NCI-H510A (cell line): Measurements from ENCODE around the gene OR6B1.

ENCODE experiments used
- DNase-seq: peaks from one replicate; lab custom pipeline; 2025; lab: John Stamatoyannopoulos, UW

The OR6B1 gene

GRCh38 chr7:144000020-144000419 is at the start of gene OR6B1:
TSS of gene OR6B1 (plus strand) at chr7:144000320. CDS start at chr7:144003997, 3,677 bp downstream.
- no peak for DNase-seq

DNA sequence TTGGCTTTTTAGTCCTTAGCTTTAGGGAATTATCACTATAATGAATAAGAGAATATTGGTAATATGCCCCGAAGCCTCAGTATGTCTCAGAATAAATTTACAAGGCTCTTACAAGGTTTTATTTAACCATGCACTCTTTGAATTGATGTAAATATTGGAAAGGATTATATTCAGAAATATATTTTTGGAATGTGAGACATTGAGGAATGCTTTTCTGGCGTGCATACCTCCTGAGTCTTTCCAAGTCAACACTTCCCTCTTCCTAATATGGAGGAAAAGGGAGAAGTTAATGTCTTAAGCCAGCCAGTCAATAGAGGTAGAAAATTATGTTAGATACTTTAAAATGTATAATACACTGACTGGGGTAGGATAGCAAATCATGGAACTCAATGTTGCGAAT is 46.7 kb upstream of the OR6B1 start:
- DNase-seq, result no peak

GRCh38 chr7:143954135-143954534 is 46.0 kb upstream of the OR6B1 start:
- DNase-seq, result no peak

DNA sequence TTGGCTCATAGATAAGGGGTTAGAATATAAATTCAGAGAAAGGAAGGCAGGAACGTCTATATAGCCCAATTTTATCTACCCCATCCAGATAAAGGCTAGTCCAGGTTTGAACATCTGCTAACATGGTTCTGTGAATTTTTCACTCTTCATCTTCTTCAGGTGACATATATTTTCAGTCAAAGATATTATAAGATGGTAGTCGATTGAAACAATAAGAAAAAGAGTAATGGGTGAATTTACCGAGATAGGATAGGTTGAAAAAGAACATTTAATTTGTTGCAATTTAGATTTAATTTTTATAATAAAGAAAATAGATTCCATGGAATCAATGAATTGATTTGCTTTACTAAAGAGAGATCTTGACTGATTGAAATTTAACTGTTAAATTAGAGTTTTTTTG is 45.6 kb upstream of the OR6B1 start, which contains the start of gene OR2F1:
TSS of gene OR2F1 (plus strand) at position 301 of the 400 bp plus-strand sequence. CDS start 5,127 bp downstream, outside the sequence.
- DNase-seq, result no peak

GRCh38 chr7:143958781-143959180 is 41.3 kb upstream of the OR6B1 start:
- DNase-seq, result no peak

- DNase-seq, result no peak
Observed at GRCh38 chr7:143960813-143961610, 39.1 kb upstream of the OR6B1 start.

DNA sequence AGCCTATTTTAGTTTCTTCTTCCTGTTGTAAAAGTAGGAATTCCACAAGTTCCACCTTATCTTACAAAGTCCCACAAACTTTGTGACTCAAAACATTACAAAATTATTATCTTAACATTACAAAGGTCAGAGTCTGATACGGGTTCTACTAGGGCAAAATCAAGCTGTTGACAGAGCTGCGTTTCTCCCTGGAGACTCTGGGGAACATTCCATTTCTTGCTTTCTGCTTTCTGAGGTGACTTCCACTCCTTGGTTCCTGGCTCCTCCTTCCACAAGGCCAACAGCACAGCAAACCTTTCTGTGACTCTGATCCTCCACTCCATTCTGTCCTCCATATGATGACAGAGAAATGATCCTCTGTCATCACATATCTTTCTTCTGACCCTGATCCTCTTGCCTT is 34.8 kb upstream of the OR6B1 start:
- no peak for DNase-seq

GRCh38 chr7:143967398-143967797 is 32.7 kb upstream of the OR6B1 start:
- no peak for DNase-seq

DNA sequence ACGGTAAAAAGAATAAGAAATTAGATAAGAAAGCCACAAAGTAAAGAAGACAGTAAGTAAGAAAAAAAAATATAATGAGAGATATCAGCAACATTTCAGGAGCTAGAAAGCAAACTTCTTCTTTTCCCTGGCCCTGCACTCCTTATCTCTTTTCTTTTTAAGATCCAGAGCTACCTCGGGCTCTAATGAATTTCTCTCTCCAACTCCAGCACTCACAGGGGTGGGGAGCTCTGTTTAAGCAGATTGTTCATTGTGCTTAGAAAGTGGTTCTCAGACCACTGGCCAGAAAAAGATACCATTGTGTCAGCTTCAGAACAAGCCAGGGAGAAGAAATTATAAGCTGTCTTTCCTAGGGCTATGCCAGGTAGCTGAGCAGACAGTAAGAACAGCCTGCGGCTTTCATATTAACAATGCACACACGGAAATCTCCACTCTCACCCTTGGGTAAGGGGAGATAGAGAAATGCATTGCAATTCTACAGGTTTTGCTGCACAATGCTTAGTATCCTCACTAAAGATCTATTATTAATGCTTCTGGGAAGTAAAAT is 26.2 kb upstream of the OR6B1 start:
- DNase-seq, result no peak

- no peak for DNase-seq
Observed at GRCh38 chr7:143974459-143974858, 25.7 kb upstream of the OR6B1 start.

DNA sequence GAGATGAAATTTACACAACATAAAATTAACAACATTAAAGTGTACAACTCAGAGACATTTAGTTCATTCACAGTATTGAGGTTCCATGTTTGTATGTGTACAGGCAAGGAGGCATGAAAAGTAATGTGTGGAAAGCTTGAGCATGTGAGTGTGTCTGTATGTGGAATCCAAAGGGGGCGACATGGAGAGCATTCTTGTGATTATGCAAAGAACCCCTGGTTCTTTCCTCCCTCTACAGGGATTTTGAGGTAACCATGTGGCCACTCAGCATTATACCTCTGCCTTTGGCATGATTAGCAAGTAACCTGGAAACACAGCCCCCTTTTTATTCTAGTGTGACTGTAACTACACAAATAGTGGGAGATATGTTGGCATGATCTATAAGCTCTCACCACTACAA is 24.5 kb upstream of the OR6B1 start:
- no peak for DNase-seq

DNA sequence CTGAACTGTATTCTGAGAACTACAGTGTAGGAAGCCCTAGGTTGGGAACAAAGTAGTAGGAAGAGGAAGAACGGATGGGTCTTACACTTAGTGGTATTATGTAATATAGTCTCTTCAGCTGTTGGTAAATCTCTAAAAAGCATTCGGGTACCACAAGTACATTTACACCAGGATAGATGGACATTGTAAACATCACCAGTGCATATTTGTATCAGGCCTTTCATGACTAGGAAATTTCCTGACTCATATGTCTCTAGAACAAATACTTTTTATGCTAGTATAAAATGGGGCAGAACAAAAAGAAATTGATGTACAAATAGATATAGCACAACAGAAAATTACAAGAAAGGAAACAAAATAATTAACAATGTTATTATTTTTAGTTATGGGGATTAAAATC is 21.5 kb upstream of the OR6B1 start:
- no peak for DNase-seq

GRCh38 chr7:143979359-143979758 is 20.8 kb upstream of the OR6B1 start:
- DNase-seq, result no peak

DNA sequence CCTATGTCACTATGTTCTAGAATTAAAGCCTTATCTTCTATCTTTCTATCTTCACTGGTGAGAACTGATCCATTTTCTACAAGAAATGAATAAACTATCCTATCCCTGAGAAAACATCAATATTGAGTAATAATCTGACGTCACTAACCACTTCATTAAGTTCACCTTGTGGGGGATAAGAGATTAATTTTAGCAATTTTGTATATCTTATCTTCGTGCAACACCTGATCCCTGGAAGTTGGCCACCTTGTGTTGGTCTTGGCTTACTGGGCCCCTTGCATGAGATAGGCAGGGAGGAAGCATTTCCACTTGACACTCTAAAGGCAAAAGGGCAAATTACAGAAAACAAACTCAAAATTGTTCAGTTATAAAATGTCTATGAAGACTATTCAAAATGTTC is 20.1 kb upstream of the OR6B1 start:
- no peak for DNase-seq

- no peak for DNase-seq
Observed at GRCh38 chr7:143980746-143981510, 19.2 kb upstream of the OR6B1 start.

GRCh38 chr7:143983960-143984359 is 16.2 kb upstream of the OR6B1 start:
- DNase-seq, result no peak

- no peak for DNase-seq
Observed at GRCh38 chr7:143987513-143987912, 12.6 kb upstream of the OR6B1 start.

GRCh38 chr7:143988976-143989745 is 11.0 kb upstream of the OR6B1 start:
- no peak for DNase-seq

DNA sequence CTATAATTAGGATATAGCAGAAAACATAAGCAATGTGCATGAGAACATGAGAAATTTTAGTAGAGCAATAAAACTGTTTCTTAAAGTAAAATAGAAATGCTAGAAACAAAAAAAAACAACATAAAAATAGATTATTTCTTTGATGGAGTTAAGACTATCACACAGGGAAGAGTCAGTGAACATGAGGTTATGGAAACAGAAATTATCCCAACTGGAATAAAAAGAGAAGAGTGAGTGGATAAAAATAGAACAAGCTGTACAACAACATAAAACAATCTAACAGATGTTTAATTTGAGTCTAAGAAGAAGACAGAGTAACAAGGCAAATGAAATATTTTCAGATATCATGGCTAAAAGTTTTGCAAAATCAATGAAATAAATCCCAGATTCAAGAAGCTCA is 7.5 kb upstream of the OR6B1 start:
- DNase-seq, result no peak

- no peak for DNase-seq
Observed at GRCh38 chr7:143993924-143994323, 6.2 kb upstream of the OR6B1 start.

DNA sequence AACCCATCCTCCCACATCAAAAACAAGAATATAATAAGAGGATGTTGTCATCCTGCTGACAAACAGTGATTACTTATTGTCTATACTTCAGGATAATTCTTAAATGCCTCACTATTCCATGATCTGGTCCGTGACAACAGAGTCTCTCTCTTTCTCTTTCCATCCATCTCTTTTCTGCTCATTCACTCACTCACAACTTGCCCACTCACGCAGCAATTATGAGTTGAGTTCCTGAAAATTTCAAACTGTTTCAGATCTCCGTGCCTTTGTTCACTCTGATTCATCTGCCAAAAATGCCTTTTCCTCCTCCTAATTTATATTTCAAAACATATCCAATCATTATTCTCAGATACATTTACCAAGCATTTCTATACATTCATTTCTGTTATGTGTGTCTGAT is 1.4 kb downstream of the OR6B1 start:
- DNase-seq, result no peak

DNA sequence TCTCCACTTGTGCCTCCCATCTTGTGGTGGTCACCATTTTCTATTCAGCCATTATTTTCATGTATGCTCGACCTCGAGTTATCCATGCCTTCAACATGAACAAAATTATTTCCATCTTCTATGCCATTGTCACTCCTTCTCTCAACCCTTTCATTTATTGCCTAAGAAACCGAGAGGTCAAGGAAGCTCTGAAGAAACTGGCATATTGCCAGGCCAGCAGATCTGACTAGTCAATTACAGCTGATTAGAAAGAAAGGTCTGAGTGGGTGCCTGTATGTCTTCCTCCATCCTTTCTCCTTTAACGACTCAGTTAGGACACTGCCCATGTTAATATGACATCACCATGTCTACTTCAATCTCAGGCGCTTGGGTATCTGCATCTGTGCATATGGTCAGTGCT is 4.6 kb downstream of the OR6B1 start:
- no peak for DNase-seq
